ENCODE measurements around the gene ASIC4.

ASIC4 gene

DNA sequence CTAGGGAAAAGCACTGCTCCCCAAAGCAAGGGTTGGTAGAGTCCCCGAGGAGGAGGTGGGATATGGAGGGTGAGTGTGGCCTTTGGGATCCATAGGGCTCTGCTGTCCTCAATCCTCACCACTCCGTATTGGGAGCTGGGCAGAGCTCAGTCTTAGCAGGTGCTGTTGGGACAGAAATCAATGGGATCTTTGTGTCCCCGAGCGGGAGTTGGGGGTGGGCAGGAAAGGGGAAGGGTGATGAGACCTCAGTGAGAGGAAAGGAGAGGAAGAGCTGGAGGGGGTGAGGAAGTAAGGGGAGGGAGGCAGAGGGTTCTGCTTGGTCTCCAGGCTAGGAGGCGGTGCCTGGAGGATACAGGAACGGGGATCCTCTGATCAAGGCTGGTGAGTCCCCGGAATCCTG, 2.6 kb downstream of the ASIC4 start:
- no peak for DNase-seq

DNA sequence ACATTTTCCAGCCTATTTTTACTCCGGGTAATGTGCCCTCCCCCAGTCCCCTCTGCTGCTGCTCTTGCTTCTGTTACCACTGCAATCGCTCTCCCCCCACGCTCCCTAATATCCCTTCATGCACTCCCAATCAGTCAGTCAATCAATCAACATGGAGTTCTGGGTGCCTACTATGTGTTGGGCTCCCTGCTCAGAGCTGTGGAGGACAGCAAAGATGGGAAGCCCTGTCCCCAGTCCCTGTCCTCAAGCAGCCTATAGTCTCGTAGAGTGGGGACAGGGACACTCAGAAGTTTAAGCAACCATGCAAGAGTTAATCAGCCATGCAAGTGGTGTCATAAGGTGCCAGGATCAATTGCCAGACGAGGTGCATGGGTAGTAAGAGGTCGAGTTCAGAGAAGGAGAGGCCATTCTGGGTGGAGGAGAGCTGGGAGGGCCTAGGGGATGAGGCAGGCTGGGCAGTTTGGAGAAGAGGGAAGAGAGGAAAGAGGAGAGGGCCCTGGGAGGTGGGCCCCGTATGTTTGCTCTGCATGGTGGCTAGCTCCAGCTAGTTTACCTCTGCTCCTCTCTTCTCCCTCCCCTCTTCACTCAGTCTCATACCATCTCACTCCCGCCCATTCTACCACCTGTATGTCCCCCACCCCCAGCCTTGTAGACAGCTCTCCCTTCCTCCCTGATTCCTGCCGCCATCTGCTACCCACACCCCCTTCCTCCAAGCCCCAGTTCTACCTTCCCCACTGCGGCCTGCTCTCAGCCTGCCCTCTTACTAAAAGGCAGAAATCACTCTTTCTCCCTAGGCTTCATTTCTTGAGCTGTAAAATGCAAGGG, 3.9 kb downstream of the ASIC4 start:
- DNase-seq = no peak

DNA sequence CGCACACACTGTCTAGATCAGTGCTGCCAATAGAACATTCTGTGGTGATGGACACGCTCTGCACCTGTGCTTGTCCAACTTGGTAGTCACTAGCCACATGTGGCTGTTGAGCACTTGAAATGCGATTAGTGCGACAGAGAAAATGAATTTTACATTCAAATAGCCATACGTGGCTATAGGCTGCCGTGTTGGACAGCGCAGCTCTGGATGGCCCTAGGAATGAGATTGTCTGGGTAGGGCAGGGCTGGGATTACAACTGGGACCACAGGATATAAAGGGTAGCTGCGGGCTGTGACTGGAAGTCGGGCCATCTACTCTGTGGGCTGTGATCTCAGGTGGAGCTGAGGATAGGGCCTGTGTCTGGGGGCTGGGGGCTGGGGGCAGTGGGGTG, 5.2 kb downstream of the ASIC4 start:
- no peak for DNase-seq

GRCh38 chr2:219520079-219520478, 5.8 kb downstream of the ASIC4 start:
- DNase-seq = no peak

DNA sequence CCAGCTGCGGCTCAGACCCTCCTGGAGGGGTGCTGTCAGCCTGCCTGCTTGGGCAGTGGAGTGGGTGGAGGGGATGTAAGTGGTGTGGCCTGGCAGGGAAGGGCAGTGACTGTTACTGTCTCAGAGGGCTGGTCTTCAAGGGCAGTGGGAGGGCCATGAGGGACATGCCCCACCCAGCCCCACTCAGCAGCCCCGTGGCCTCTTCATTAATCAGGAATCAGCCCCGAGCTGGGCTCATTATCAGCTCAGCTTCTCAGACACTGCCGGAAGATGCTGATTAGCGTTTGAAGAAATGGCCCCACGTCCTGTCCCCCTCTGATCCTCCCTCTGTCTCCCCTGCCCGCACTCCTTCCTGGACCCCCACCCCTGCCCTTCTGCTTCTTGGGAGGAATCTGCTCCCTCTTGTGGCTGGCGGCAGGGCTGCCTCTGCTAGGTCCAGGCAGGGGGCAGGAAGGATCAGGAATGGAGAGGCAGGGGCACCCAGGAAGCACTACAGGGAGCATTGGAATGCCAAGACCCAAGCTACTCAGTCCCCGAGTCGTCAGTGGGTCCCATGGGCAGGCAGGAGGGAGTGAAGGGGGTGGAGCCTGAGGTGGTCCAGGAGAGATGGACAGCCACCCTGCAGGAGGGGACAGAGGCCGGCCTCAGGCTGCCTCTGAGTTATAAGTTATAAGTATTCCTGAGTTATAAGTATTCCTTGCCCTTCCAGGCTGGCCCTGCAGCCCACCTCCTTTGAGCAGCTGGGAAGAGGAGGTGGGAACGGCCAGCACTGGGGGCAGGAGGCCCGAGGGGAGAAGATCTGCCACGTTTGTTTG, 7.0 kb downstream of the ASIC4 start:
- DNase-seq = no peak

DNA sequence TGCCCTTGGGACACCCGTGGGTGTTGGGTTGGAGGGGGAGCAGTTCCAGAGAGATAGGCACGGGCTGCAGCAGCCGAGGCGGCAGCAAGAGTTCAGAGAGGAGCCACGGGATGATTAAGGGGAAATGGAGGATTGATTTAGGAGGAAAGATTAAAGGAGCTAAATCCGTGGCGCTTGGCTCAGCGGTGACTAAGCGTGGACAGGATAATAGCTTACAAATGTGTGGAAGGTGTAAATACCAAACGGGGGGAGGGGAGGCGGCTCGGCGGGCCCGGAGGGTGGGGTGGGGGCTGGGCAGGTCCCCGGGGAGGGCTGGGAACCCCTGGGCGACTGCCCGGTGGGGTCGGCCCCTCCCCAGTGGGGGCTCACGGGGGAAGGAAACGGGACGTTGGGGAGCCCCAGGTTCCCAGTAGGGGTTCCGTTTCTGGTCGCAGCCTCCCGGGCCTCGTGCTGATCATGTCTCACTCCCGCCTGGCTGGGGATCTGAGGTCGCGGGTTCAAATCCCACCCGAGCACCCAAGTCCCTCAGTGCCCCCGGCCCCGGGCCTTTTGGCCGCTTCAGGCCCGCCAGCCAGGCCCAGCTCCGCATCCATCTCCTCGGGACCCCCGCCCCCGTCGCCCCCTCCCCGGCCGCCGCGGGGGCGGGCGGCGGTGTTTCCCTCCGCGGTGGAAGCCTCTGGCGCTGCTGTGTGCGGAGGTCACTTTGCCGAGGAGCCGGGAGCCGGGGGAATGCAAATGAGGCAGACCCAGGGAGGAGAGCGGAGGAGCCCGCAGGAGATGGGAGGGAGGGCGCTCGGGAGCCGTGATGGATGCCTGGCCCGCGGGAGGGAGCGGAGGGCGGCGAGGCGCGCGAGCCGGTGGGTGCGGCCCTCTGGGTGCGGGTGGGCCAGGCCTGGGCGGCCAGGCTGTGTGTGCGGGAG, 8.1 kb downstream of the ASIC4 start:
- no peak for DNase-seq

GRCh38 chr2:219523031-219523671, 8.9 kb downstream of the ASIC4 start:
- no peak for DNase-seq

GRCh38 chr2:219524817-219525216, 10.5 kb downstream of the ASIC4 start:
- no peak for DNase-seq

- DNase-seq = no peak
Observed at GRCh38 chr2:219525533-219526232, 11.4 kb downstream of the ASIC4 start.

- DNase-seq = no peak
Observed at GRCh38 chr2:219526320-219527075, 12.2 kb downstream of the ASIC4 start.

- no peak for DNase-seq
Observed at GRCh38 chr2:219527076-219527394, 12.8 kb downstream of the ASIC4 start.

DNA sequence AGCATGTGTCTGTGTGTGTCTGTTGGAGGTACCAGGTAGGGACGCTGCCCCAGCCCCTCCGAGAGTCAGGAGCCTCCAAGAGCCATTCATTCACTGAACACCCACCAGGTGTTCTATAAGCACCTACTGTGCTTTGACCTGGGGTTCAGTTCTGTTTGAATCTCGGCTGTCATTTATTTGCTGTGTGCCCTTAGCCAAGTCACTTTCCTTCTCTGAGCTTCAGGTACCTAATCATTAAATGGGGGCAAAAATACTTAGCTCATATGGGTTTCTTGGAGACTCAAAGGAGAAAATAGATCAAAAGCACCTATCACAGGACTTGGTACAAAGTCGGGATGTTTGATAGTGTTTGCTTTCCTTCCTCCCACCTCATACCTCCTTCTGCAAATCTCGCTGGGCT, 13.2 kb downstream of the ASIC4 start:
- no peak for DNase-seq

- DNase-seq = peak; percentile 90
Observed at GRCh38 chr2:219530048-219530963, 16.0 kb downstream of the ASIC4 start.

DNA sequence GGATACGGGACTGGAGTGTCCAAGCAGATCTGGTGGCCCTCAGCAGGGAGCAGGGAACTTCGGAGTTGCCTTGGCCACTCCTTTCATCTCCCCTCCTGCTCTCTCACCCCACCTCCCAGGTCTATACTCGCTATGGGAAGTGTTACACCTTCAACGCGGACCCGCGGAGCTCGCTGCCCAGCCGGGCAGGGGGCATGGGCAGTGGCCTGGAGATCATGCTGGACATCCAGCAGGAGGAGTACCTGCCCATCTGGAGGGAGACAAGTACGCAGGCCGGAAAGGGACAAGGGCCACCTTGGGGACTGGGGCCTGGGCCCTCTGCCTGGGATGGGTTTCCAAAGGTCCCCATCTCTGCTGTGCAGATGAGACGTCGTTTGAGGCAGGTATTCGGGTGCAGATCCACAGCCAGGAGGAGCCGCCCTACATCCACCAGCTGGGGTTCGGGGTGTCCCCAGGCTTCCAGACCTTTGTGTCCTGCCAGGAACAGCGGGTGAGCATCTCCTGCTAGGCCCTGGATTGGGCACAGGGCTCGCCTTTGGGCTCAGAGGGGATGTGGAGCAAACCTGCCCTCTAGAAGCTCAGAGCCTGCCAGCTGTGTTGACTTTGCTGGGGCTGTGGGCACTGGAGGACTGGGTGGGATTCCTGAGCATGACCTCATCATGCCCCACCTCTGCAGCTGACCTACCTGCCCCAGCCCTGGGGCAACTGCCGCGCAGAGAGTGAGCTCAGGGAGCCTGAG, 17.5 kb downstream of the ASIC4 start:
- no peak for DNase-seq

- DNase-seq = no peak
Observed at GRCh38 chr2:219532378-219532649, 18.0 kb downstream of the ASIC4 start.

DNA sequence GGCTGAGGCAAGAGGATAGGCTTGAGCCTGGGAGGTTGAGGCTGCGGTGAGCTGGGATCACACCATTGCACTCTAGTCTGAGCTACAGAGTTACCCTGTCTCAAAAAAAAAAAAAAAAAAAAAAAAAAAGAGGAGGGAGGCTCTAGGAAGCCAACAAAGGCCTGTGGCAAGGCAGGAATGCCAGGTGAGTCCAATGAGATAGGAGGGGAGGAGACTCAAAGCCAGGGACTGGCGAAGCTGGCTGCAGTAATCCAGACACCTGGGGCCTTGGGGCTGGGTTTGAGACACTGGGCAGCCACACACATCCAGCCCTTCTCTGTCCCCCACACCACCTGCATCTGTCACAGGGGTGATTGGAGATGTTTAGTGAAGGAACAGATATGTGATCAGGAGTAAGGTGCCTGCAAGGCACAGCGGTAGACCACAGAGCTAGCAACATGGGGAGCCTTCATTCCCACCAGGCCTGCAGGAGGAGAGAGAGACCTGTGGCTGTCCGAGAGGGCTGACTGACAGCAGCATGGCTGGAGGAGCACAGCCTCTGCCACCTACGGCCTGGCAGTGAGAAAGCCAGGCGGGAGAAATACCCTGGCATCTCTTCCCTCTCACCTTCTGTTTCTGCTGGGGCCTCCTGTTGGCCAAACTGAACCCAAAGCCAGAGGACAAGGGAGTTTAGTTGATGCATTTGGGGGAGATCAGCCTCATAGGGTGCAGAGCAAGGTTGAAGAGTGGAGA, 19.8 kb downstream of the ASIC4 start:
- no peak for DNase-seq

DNA sequence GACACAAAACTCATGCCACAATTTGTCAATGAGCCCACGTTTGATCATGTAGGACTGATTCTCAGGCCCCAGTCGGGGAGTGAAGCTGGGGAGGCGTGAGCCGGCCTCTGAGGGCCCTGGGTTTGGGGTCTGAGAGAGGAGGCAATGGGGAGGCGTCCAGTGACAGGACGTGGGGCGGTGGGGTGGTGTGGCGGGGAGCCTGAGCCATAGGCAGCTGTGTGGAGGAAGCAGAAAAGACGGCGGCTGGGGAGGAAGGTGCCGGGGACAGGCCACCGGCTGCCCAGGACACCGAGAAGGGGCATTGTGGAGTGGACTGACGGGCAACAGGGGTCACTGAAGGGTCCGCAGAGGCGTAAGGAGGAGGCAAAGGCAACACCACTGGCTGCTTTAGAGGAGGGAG, 22.1 kb downstream of the ASIC4 start:
- no peak for DNase-seq

GRCh38 chr2:219536967-219537366, 22.7 kb downstream of the ASIC4 start:
- no peak for DNase-seq

Data from stimulated activated CD4-positive, alpha-beta T cell treated with anti-CD3 and anti-CD28 coated beads, Interleukin-15, amount 100 ng/mL, for 24 hours (primary cell).